K562 (cell line): ENCODE measurements around the gene ZNF705A. TPM values are rescaled to one million over a fixed set of nuclear protein-coding genes. Genes with fewer than 3 reads are reported as not detected.

ENCODE experiments used
- CHD7 ChIP-seq: fragments of 200-600 bp; sonication (generic); IDR thresholded peaks from one replicate; pipeline ENCODE4 v1.6.1; 2012; ENCODE audit warnings: mild to moderate bottlenecking, low read depth, low read length, inconsistent platforms
- NCOA4 ChIP-seq: fragments of 450-650 bp; IDR thresholded peaks from 2 replicates; pipeline ENCODE4 v1.6.1; 2018; ENCODE audit warnings: mild to moderate bottlenecking; ENCODE audit not compliant: partially characterized antibody
- PHTF2 ChIP-seq: fragments of 250-450 bp; sonication (Bioruptor Pico); IDR thresholded peaks from 2 replicates; pipeline ENCODE4 v1.5.0; 2021; ENCODE audit warnings: mild to moderate bottlenecking
- SFPQ ChIP-seq: fragments of 200-400 bp; formaldehyde crosslinking; IDR thresholded peaks from 2 replicates; pipeline ENCODE4 v1.6.1; 2017; ENCODE audit warnings: mild to moderate bottlenecking, low read depth, low read length, moderate library complexity
- SMAD4 ChIP-seq: fragments of 250-450 bp; sonication (Bioruptor Pico); conservative IDR thresholded peaks from 2 replicates; pipeline ENCODE4 v1.8.0; 2021; ENCODE audit warnings: inconsistent platforms, mild to moderate bottlenecking, moderate library complexity
- SRSF9 ChIP-seq: fragments of 200-400 bp; formaldehyde crosslinking; IDR thresholded peaks from 2 replicates; pipeline ENCODE4 v1.6.1; 2017; ENCODE audit warnings: low read depth, low read length, borderline replicate concordance
- TCFL5 ChIP-seq: fragments of 250-450 bp; sonication (Bioruptor Pico); conservative IDR thresholded peaks from 2 replicates; pipeline ENCODE4 v1.6.1; 2021; ENCODE audit warnings: mild to moderate bottlenecking, moderate library complexity, matching md5 sums
- ZBTB26 ChIP-seq: fragments of 450-650 bp; formaldehyde crosslinking; IDR thresholded peaks from 2 replicates; pipeline ENCODE4 v1.4.0; 2022; ENCODE audit warnings: missing genetic modification characterization
- ZHX1 ChIP-seq: fragments of 150-350 bp; conservative IDR thresholded peaks from 2 replicates; pipeline ENCODE4 v1.6.1; 2014; ENCODE audit warnings: low read length
- polyA plus RNA-seq, 8 experiments: library from polyadenylated mRNA; depleted of rRNA in 4 of 8; stranded (reverse) in 5 of 8; unstranded in 3 of 8; fragments of >200 nt; fragmentation: Nextera tagmentation in 2 of 8; fragmentation: Illumina TruSeq in 1 of 8; extraction: Ambion mirVana in 2 of 8; extraction: Trizol in 1 of 8; gene quantifications; 2 replicates each; pipeline versions ENCODE4 v1.2.1 to v1.2.3, GENCODE V29; 2011 to 2014; ENCODE audit warnings: inconsistent platforms in 1 of 8, missing spikeins in 1 of 8
- total RNA-seq, 7 experiments: library from RNA; depleted of rRNA in 6 of 7; stranded (reverse); fragments of >200 nt in 6 of 7; fragmentation: Illumina TruSeq in 2 of 7; extraction: Trizol in 2 of 7; gene quantifications; 2 replicates each; pipeline versions ENCODE4 v1.2.1 to v1.2.3, GENCODE V29; 2011 to 2021; ENCODE audit warnings: low replicate concordance in 1 of 7

Gene ZNF705A
- total and polyA plus RNA-seq, 9 of the 15 experiments (the other 6 are each of a cell fraction or from before 2014, with no cell fraction given) = not detected

- TF ChIP-seq PHTF2 (CRISPR knock-in tag) (no peak), SRSF9 (no peak), ZHX1 (no peak), SFPQ (no peak), SMAD4 (0 out of 2 replicates have a peak, but pooled peaks have one; percentile 35), TCFL5 (CRISPR knock-in tag) (0 out of 2 replicates have a peak, but pooled peaks have one; percentile 29), ZBTB26 (CRISPR knock-in tag) (no peak), NCOA4 (no peak), CHD7 (no peak)
Measured at GRCh38 chr12:8157484-8158198, 826 bp downstream of the ZNF705A start (continued).
